GM18909 (cell line): ENCODE data around the gene DENR.

Source experiments
- ATAC-seq: cut with Tn5 transposase; IDR thresholded peaks from one replicate; pipeline ENCODE4 v1.9.1; 2021; ENCODE audit warnings: mild to moderate bottlenecking; ENCODE audit not compliant: unreplicated experiment, poor library complexity

DENR gene

GRCh38 chr12:122813310-122813713 is 60.7 kb downstream of the DENR start:
- ATAC-seq, result no peak

- no peak for ATAC-seq
Observed at GRCh38 chr12:122819209-122819785, 66.7 kb downstream of the DENR start.

GRCh38 chr12:122820138-122820537 is 67.5 kb downstream of the DENR start:
- no peak for ATAC-seq
